ENCODE results near the gene CDKN1B. TPM values are rescaled to one million over a fixed set of nuclear protein-coding genes. Genes with fewer than 3 reads are reported as not detected.

Gene CDKN1B
- total and polyA plus RNA-seq, 2 of the 13 experiments (the other 11 are each of a cell fraction or from before 2014, with no cell fraction given) = 20.1 to 37.2 TPM

GRCh38 chr12:12716151-12716792 lies 896 bp upstream of the CDKN1B start:
- CTCF ChIA-PET (ENCODE audit: low intra/inter-chr PET ratio, low total read pairs) = no interaction called here
- FAIRE-seq (peak; percentile 68), ATAC-seq (peak; percentile 26), DNase-seq (ENCODE audit: low spot score) (peak; percentile 63)
- Histone ChIP-seq H3K4me2 (ENCODE audit: low read depth, low read length) (peak overlapping the region; percentile 98), H3K4me3 (replicated peaks in 1 of 3; ENCODE audit: insufficient read depth in 1 of 3, low read depth in 2 of 3, low read length in 3 of 3) (peak overlapping the region; percentile 92 to 96 (median 96)), H2AFZ (ENCODE audit: low read length) (peak overlapping the region; percentile 82), H3K9me3 (ENCODE audit: low read length) (no peaks in the 10 kb centered on the region), H3K27ac (ENCODE audit: extremely low read length, insufficient read depth, low read length) (peak overlapping the region; percentile 99), H3K4me1 (ENCODE audit: insufficient read depth, low read length) (peaks cover 40% of the 10 kb centered on the region), H4K20me1 (ENCODE audit: insufficient read depth, low read length) (peaks cover 12% of the 10 kb centered on the region; the same call in 1 of the 2 replicates), H3K27me3 (ENCODE audit: control insufficient read depth in 1 of 2, insufficient read depth in 2 of 2, low read length in 2 of 2) (no peaks in the 10 kb centered on the region; a peak in 2 of 5 replicates), H3K9ac (ENCODE audit: insufficient read depth, low read depth, low read length) (peak overlapping the region; percentile 99), H3K79me2 (ENCODE audit: insufficient read depth, low read length) (peaks cover 53% of the 10 kb centered on the region), H3K36me3 (replicated peaks in 1 of 2; ENCODE audit: control insufficient read depth in 1 of 2, insufficient read depth in 2 of 2, low read length in 2 of 2) (0 out of 5 replicates have a peak, but pooled peaks cover 1 to 9% of the 10 kb centered on the region in 2 experiments)
- intact Hi-C loops (cut with micrococcal nuclease; ENCODE audit: unreplicated experiment) (loop anchor here (5.0 kb wide), 1 partner anchor 154 kb away; the partner anchor contains the start of gene DUSP16), in situ Hi-C loops (cut with HindIII; ENCODE audit: extremely low pct_ligation_motif_present, low pct_unique_long_range_greater_than_20kb) (loop anchor here (25.0 kb wide), 1 partner anchor 629 kb away; no protein-coding TSS in a partner anchor)
- no TSS peak for BruUV-seq (replicated peaks)
- WGBS (ENCODE audit: low lambda C conversion rate) = 0% methylated on average over 15 of the region's 15 CpGs
- POLR2A ChIA-PET = interaction anchor here (0.9 to 4.7 kb wide), 14 partner anchors 8 to 365 kb away, joined by 3 to 66 read pairs (median 4); partner anchors contain the start of genes BORCS5 and CREBL2
- TF ChIP-seq SP2 (CRISPR knock-in tag; IDR thresholded peaks at IDR 0.05) (0 out of 2 replicates have a peak, but pooled peaks have one; percentile 5), PHF21A (CRISPR knock-in tag; IDR thresholded peaks at IDR 0.05) (0 out of 2 replicates have a peak, but pooled peaks have one; percentile 2), SNAPC2 (CRISPR knock-in tag; IDR thresholded peaks at IDR 0.05) (no peak), CEBPG (CRISPR knock-in tag; IDR thresholded peaks at IDR 0.05) (peak; percentile 39; the same call in 1 of the 2 replicates), KLF6 (CRISPR knock-in tag; IDR thresholded peaks at IDR 0.05) (0 out of 2 replicates have a peak, but pooled peaks have one; percentile 37), ZBTB14 (CRISPR knock-in tag; IDR thresholded peaks at IDR 0.05) (no peak), HNF4A (CRISPR knock-in tag; IDR thresholded peaks at IDR 0.05) (peak; percentile 81), POLR2G (IDR thresholded peaks at IDR 0.05; ENCODE audit: low read depth, low read length) (peak; percentile 64), BCLAF1 (IDR thresholded peaks at IDR 0.05) (no peak), HNF1B (CRISPR knock-in tag; IDR thresholded peaks at IDR 0.05) (no peak), HOXA5 (CRISPR knock-in tag; IDR thresholded peaks at IDR 0.05) (no peak), ZFX (CRISPR knock-in tag; IDR thresholded peaks at IDR 0.05; ENCODE audit: low read depth) (no peak), ZBTB43 (CRISPR knock-in tag; conservative IDR thresholded peaks at IDR 0.05) (no peak), REPIN1 (CRISPR knock-in tag; IDR thresholded peaks at IDR 0.05; ENCODE audit: borderline replicate concordance, low read depth) (0 out of 2 replicates have a peak, but pooled peaks have one; percentile 17), ZMYM4 (CRISPR knock-in tag; IDR thresholded peaks at IDR 0.05) (no peak)
